Measurements from ENCODE around the gene KCNMA1.
A peak's percentile ranks its signal among the peaks of the same experiment; 100 is the strongest.

KCNMA1 gene

GRCh38 chr10:77087366-77087765 is 550.2 kb downstream of the KCNMA1 start:
- no peak for DNase-seq

- no peak for DNase-seq
Measured at GRCh38 chr10:77086081-77086480, 551.5 kb downstream of the KCNMA1 start.

DNA sequence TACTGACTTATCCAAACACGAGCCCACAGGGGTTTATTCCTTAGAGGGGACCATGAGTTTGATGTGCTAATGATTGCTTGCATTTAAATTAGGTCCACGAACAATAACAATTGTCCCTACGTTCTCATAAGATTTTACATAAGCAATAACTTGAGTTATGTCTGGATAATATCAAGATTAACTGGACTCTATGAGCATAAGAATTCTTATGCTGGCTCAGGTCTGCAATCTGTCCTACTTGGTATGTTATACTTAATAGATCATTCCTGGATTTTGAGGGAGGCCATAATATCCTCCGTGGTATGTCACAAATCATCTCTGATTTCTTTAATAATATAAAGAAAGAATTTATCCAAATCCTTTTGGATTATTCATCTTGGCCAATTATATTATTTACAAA is 552.3 kb downstream of the KCNMA1 start:
- no peak for DNase-seq

DNA sequence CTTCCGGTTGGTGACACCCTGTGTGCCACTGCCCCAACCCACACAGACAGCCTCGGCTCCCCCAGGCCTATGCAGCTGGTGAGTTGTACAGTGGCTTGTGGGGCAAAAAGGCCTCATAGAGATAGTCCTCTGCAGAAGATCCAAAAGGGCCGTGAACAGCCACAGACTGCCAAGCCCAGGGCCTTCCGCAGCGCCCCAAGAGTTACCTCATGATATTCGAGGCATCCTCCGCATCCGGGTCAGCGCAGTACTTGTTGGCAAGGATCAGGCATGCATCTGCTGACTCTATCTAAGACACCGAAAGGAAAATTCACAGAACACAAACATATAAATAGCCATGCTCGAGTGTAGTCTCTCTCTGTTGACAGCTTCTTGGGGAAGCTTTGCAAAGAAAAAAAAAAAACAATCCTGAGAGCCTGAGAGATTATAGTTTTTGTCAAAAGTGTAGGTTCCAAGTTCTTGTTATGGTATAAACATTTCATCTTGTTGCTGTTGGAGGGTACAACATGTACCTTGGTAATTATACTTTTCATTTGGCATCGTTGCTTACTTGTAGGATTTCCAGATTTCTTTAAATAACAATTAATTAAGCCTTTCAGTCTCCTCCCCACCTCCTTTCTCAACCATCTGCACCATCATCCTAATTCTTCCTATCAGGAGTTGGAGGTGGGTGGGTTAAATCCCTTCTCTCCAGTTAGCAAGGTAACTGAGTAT is 553.0 kb downstream of the KCNMA1 start:
- DNase-seq, result no peak

- DNase-seq, result peak; percentile 21
Measured at GRCh38 chr10:77082601-77083252, 554.9 kb downstream of the KCNMA1 start.

GRCh38 chr10:77081481-77081891 is 556.1 kb downstream of the KCNMA1 start:
- no peak for DNase-seq

DNA sequence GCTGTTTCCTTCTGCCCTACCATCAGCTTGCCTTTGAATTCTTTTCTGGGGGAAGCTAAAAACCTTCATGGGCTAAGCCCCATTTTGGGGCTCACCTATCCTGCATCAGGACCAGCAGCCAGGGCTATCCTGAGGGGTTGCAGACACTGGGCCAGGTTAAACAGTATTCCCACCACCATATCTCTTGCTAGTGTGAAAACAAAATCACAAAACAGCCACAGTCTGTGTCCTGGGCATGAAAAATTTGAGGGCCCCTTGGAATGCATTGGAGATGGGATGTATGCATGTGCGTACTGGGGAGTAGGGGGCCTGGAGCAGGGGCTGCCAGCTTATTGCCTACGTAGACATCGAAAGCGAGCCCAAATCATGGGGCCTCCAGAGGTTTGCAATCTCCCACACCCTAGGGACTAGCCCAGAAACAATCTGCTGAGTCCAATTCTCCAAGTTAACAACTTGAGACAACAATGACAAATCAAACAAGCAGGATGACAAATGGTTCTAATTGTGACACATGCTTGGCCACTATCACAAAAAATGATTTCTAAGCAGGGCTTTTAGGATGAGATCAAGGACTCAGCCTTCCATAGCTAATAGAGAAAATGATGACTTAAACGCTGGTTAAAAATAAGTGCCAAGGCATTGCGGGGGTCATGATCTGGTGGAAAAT is 557.1 kb downstream of the KCNMA1 start:
- DNase-seq, result no peak

DNA sequence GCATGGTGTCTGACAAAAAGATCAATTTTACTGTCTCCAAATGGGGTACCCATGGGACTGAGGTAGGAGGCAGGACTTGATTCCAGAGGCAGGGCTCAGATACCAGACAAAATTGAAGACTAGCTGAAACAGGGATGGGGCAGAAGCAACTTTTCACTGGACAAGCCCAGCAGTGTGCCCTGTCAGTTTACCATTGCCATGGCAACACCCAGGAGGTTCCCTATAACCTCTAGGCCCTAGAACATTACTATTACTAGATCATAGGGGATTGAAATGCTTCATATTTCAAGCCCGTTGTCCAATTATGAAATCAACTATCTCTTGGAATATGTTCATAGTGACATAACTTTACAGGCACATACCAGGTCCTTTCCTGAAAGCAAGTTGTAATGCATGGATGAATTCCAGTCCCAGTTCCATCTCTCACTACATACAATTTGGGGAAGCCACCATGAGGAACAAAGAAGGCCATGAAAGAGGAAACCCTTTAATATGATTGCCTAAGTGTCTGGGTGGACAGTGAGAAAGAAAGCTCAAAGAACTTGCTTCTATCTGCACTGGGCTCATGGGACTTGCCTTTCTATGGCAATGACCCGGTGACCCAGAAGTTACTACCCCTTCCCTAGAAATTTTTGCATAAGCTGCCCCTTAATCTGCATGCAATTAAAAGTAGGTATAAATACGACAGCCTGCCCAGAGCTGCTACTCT is 557.9 kb downstream of the KCNMA1 start:
- peak; percentile 61 for DNase-seq

GRCh38 chr10:77077316-77077945 is 560.2 kb downstream of the KCNMA1 start:
- no peak for DNase-seq

DNA sequence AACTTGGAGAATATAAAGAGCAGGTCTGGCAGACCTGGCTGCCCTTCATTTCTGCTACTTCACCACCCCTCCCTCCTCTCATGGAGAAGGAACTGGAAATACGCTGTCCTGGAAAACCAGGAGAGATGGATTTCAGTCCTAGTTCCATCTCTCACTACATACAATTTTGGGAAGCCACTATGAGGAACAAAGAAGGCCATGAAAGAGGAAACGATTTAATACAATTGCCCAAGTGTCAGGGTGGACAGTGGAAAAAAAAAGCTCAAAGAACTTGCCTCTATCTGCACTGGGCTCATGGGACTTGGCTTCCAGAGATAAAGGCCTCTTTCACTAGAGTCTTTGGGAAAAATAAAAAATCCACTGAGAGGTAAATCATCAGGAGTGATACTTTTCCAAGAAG is 561.7 kb downstream of the KCNMA1 start:
- DNase-seq, result peak; percentile 16

- DNase-seq, result no peak
Measured at GRCh38 chr10:77074104-77074624, 563.4 kb downstream of the KCNMA1 start.

DNA sequence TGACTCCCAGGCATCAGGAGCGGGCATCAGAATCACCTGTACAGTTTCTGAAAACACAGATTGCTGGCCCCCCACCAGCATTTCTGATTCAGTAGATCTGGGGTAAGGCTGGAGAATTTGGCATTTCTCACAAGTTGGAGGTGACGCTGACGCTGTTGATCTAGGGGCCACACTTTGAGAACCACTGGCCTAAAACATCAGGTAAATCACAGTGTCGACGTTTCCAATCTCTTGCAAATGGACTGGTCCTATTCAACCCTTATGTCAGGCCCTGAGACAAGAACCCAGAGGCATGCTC is 564.0 kb downstream of the KCNMA1 start:
- DNase-seq, result no peak

DNA sequence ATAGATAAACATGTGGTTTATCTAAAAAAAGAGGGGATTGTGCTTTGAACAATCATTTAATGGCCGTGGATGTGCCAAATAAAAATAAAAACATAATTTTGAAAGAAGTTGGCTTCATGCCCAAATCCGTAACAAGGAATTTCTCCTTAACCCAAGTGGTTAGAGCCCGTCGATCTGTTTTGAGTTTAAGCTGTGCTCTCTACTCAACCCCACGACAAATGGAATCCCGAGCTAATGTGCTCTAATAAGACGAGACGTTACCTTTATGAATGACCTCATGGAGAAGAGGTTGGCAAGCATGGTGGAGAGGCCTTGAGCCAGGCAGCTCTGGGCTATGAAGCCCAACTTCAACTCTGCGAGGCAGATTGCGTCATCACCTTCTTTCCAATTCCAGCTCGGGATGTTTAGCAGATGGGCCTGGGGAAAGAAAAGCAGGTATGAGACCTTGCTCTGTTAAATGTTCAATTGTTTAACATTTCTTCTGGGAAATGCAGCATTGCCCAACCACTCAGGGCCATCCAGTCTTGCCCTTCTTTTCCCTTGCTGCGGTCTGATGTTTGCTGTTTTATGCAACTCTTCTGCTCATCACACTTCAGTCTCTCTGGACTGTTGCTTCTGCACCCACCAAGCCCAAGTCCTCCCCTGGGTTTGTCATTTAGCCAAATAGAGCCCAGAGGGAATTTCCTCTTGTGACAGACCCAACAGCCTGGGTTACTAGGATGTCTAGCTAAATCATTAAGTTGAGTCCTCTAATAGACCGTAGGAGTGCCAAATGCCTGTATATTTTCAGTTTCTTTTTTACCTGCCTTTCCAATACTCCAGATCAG is 564.6 kb downstream of the KCNMA1 start:
- DNase-seq, result no peak

GRCh38 chr10:77072361-77072835 is 565.2 kb downstream of the KCNMA1 start:
- DNase-seq, result no peak

GRCh38 chr10:77071956-77072355 is 565.7 kb downstream of the KCNMA1 start:
- DNase-seq, result no peak

DNA sequence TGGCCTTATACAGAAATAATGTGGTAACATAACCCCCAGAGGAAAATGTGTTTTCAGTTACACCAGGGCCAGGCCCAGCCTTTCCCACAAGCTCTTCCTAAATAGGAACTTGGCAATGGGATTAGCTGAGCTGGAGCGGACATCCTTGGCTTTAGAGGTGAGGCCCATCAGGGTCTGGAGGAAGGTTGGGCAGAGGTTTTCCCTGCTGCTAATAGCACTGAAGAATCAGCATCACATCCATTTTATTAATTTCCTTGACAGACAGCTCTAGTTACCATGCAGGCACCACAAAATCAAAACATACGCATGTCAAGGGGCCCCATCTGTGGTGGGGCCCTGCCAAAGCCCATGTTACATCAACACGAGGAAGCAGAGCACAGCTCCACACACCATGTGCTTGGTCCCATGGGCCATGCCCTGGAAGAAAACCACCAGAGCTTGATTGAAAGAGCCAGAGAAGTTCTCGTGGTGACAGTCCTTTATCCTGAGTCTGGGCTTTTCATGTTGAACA is 566.6 kb downstream of the KCNMA1 start:
- no peak for DNase-seq

GRCh38 chr10:77070346-77070745 is 567.3 kb downstream of the KCNMA1 start:
- no peak for DNase-seq

DNA sequence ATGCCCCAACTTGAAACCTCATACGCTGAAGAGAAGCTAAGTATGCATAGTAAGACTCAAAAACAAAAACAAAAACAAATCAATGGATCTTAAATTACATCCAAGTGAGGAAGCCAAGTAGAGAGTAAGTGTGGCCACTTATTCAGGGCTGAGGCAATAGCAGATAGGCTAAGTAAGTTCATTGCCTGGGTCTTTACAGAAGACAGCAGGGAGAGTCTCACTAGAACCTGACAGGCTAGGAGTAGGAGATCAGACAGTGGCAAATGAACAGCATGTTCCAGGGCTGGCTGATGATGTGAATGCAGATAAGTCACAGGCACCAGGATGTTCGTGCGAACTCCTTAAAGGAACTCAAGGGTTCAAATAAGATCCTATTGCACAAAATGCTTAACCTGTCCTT is 568.6 kb downstream of the KCNMA1 start:
- no peak for DNase-seq

- DNase-seq, result no peak
Measured at GRCh38 chr10:77068272-77068671, 569.3 kb downstream of the KCNMA1 start.

DNA sequence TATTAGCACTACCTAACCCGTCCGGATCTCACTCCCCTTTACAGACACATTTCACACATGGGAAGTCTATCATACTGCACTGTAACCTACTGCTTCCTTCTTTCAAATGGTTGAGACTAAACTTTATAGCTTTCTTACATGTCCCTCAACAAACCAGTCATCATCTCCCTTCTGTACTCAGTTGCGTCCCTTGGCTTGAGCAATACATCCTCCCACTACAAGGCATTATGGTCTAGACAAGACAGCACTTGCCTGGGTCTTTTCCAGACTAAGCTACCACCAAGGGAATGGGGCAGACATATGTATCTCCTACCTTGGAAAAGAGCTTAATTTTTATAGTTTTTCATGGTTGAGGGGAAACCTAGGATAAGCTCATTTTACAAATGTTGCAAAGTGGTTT is 575.2 kb downstream of the KCNMA1 start:
- no peak for DNase-seq

DNA sequence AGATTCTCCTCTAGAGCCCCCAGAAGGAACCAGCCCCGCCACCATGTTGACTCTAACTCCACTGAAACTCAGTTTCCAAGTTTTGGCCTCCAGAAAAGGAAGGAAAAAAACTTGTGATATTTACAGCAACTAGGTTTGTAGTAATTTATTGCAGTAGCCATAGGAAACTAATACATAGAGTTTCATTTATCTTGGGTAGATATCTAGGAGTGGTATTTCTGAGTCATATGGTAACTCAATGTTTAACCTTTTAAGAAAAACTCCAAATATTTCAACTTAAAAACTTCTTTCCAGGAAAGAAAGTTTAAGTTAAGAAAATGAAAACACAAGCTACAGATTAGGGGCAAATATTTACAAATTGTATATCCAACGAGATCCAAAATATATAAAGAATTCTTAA is 576.7 kb downstream of the KCNMA1 start:
- DNase-seq, result no peak

GRCh38 chr10:77056650-77057049 is 581.0 kb downstream of the KCNMA1 start:
- no peak for DNase-seq
